ENCODE data around the gene FBXL5. TPM values are rescaled to one million over a fixed set of nuclear protein-coding genes. Genes with fewer than 3 reads are reported as not detected.
A peak's percentile ranks its signal among the peaks of the same experiment; 100 is the strongest.

Gene FBXL5
- total RNA-seq, 1 donor from 2014 or later = 92.2 TPM

DNA sequence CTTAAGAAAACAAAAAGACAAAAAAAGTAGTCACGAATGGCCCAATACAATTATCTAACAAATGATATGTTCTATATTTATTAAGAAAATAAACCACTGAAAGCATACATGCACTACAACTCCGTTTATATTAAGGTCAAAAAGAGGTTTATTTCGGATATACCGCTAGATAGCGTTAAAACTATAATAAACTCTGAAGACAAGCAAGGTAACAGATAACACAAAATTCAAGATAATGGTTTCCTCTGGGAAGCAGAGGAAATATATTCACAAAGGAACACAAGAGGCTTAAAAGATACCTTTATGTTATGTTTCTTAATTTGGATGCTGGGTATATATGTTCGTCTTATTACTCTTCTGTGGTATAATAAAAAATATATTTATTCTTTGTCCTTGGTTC is 21.7 kb upstream of the FBXL5 start:
- H3K4me3 ChIP-seq (ENCODE audit: insufficient read depth, low read depth, low read length) = no peak overlapping the region
- H3K4me3 Mint-ChIP-seq (ENCODE audit: unreplicated experiment) = no peak overlapping the region
- no peak overlapping the region for H3K27ac Mint-ChIP-seq (ENCODE audit: unreplicated experiment)
- no peaks in the 10 kb centered on the region for H3K27me3 Mint-ChIP-seq (ENCODE audit: low read depth, unreplicated experiment)
- H3K27me3 ChIP-seq (ENCODE audit: insufficient read depth, low read length) = no peaks in the 10 kb centered on the region
- peaks cover 19% of the 10 kb centered on the region for H3K4me1 Mint-ChIP-seq (ENCODE audit: low read depth, unreplicated experiment)
- H3K27ac ChIP-seq (ENCODE audit: low read depth, low read length) = peak overlapping the region; percentile 68
- FAIRE-seq (no peak), DNase-seq (ENCODE audit: low read depth) (no peak)
- no peak overlapping the region for H3K4me2 ChIP-seq (ENCODE audit: low read length)
- no peak overlapping the region for H3K9ac ChIP-seq (ENCODE audit: low read length)
- peaks cover 4% of the 10 kb centered on the region for H3K36me3 ChIP-seq (ENCODE audit: insufficient read depth, low read length)
- TF ChIP-seq EZH2 (IDR thresholded peaks at IDR 0.05; ENCODE audit: insufficient read depth, low read length) = no peak
- TF ChIP-seq, protein P1, sequence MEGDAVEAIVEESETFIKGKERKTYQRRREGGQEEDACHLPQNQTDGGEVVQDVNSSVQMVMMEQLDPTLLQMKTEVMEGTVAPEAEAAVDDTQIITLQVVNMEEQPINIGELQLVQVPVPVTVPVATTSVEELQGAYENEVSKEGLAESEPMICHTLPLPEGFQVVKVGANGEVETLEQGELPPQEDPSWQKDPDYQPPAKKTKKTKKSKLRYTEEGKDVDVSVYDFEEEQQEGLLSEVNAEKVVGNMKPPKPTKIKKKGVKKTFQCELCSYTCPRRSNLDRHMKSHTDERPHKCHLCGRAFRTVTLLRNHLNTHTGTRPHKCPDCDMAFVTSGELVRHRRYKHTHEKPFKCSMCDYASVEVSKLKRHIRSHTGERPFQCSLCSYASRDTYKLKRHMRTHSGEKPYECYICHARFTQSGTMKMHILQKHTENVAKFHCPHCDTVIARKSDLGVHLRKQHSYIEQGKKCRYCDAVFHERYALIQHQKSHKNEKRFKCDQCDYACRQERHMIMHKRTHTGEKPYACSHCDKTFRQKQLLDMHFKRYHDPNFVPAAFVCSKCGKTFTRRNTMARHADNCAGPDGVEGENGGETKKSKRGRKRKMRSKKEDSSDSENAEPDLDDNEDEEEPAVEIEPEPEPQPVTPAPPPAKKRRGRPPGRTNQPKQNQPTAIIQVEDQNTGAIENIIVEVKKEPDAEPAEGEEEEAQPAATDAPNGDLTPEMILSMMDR (IDR thresholded peaks at IDR 0.05; ENCODE audit: insufficient read depth, low read depth, low read length) = no peak
- peaks cover 98% of the 10 kb centered on the region for H3K79me2 ChIP-seq (ENCODE audit: insufficient read depth, low read length)
- H3K4me1 ChIP-seq (ENCODE audit: insufficient read depth, low read length) = peaks cover 11% of the 10 kb centered on the region
- H3K36me3 Mint-ChIP-seq (ENCODE audit: low read depth, unreplicated experiment) = no peaks in the 10 kb centered on the region
- no peaks in the 10 kb centered on the region for H3K9me3 Mint-ChIP-seq (ENCODE audit: unreplicated experiment)
- no peaks in the 10 kb centered on the region for H4K20me1 ChIP-seq (ENCODE audit: insufficient read depth, low read length)
- no peak overlapping the region for H2AFZ ChIP-seq (ENCODE audit: low read depth, low read length)
- no peaks in the 10 kb centered on the region for H3K9me3 ChIP-seq (ENCODE audit: insufficient read depth, low read depth, low read length)

DNA sequence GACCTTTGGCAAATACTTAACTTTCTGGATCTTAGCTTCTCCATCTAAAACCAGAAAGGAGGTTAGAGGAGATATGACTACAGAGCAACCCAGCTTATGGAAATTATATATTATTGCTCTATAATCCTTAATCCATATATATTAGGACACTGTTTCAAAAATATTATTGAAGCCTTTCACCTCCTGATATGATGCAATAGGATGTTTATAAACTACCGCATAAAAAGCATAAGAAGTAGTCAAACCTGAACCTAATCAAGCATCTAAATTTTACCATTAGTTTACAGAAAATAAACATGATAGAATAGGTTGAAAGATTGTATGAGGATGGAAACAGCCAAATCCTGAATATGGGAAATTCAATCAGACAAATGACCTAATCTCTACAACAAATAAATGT is 20.9 kb upstream of the FBXL5 start:
- Histone ChIP-seq H3K9me3 (ENCODE audit: insufficient read depth, low read depth, low read length) (no peaks in the 10 kb centered on the region), H3K4me2 (ENCODE audit: low read length) (no peak overlapping the region), H4K20me1 (ENCODE audit: insufficient read depth, low read length) (no peaks in the 10 kb centered on the region), H3K4me1 (ENCODE audit: insufficient read depth, low read length) (peaks cover 11% of the 10 kb centered on the region), H3K9ac (ENCODE audit: low read length) (no peak overlapping the region), H3K27me3 (ENCODE audit: insufficient read depth, low read length) (no peaks in the 10 kb centered on the region), H3K36me3 (ENCODE audit: insufficient read depth, low read length) (peaks cover 8% of the 10 kb centered on the region), H3K4me3 (ENCODE audit: insufficient read depth, low read depth, low read length) (no peak overlapping the region), H3K79me2 (ENCODE audit: insufficient read depth, low read length) (peaks cover 100% of the 10 kb centered on the region), H3K27ac (ENCODE audit: low read depth, low read length) (no peak overlapping the region), H2AFZ (ENCODE audit: low read depth, low read length) (no peak overlapping the region)
- Mint-ChIP-seq H3K9me3 (ENCODE audit: unreplicated experiment) (no peaks in the 10 kb centered on the region), H3K36me3 (ENCODE audit: low read depth, unreplicated experiment) (no peaks in the 10 kb centered on the region), H3K4me1 (ENCODE audit: low read depth, unreplicated experiment) (peaks cover 21% of the 10 kb centered on the region), H3K27ac (ENCODE audit: unreplicated experiment) (peak overlapping the region; percentile 69), H3K4me3 (ENCODE audit: unreplicated experiment) (no peak overlapping the region), H3K27me3 (ENCODE audit: low read depth, unreplicated experiment) (no peaks in the 10 kb centered on the region)
- FAIRE-seq (no peak), DNase-seq (ENCODE audit: low read depth) (no peak)
- TF ChIP-seq, protein P1 (IDR thresholded peaks at IDR 0.05; ENCODE audit: insufficient read depth, low read depth, low read length) = no peak
- TF ChIP-seq EZH2 (IDR thresholded peaks at IDR 0.05; ENCODE audit: insufficient read depth, low read length) = no peak

DNA sequence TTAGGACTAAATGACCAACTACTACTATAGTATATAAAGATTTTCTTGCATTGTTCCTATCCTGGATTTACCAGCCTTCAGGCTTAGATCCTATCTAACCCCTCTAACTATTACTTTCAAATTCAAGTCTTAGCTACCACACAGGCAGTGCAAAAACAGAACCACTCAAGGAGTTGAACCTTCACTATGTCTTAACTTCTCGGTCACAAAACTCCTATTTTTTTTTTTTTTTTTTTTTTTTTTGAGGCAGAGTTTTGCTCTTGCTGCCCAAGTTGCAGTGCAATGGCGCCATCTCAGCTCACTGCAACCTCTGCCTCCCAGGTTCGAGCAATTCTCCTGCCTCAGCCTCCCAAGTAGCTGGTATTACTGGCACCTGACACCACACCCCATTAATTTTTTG is 20.2 kb upstream of the FBXL5 start:
- Histone ChIP-seq H4K20me1 (ENCODE audit: insufficient read depth, low read length) (no peaks in the 10 kb centered on the region), H3K9me3 (ENCODE audit: insufficient read depth, low read depth, low read length) (no peaks in the 10 kb centered on the region), H3K4me2 (ENCODE audit: low read length) (no peak overlapping the region), H2AFZ (ENCODE audit: low read depth, low read length) (no peak overlapping the region), H3K36me3 (ENCODE audit: insufficient read depth, low read length) (peaks cover 8% of the 10 kb centered on the region), H3K9ac (ENCODE audit: low read length) (no peak overlapping the region), H3K4me3 (ENCODE audit: insufficient read depth, low read depth, low read length) (no peak overlapping the region), H3K4me1 (ENCODE audit: insufficient read depth, low read length) (peaks cover 11% of the 10 kb centered on the region), H3K27me3 (ENCODE audit: insufficient read depth, low read length) (no peaks in the 10 kb centered on the region), H3K27ac (ENCODE audit: low read depth, low read length) (no peak overlapping the region), H3K79me2 (ENCODE audit: insufficient read depth, low read length) (peaks cover 96% of the 10 kb centered on the region)
- no peaks in the 10 kb centered on the region for H3K36me3 Mint-ChIP-seq (ENCODE audit: low read depth, unreplicated experiment)
- H3K4me3 Mint-ChIP-seq (ENCODE audit: unreplicated experiment) = peak overlapping the region; percentile 46
- no peaks in the 10 kb centered on the region for H3K27me3 Mint-ChIP-seq (ENCODE audit: low read depth, unreplicated experiment)
- FAIRE-seq (no peak), DNase-seq (ENCODE audit: low read depth) (no peak)
- H3K9me3 Mint-ChIP-seq (ENCODE audit: unreplicated experiment) = no peaks in the 10 kb centered on the region
- H3K4me1 Mint-ChIP-seq (ENCODE audit: low read depth, unreplicated experiment) = peaks cover 21% of the 10 kb centered on the region
- no peak for TF ChIP-seq EZH2 (IDR thresholded peaks at IDR 0.05; ENCODE audit: insufficient read depth, low read length)
- TF ChIP-seq, protein P1 (IDR thresholded peaks at IDR 0.05; ENCODE audit: insufficient read depth, low read depth, low read length) = no peak
- H3K27ac Mint-ChIP-seq (ENCODE audit: unreplicated experiment) = no peak overlapping the region

Data from astrocyte (in vitro differentiated cells and primary cell).